Astrocyte (in vitro differentiated cells and primary cell): ENCODE measurements around the gene RPS6KA1. TPM values are rescaled to one million over a fixed set of nuclear protein-coding genes. Genes with fewer than 3 reads are reported as not detected.
A peak's percentile ranks its signal among the peaks of the same experiment; 100 is the strongest.

Source experiments
- DNase-seq: peaks from one replicate; pipeline ENCODE4 v3.0.0-alpha.2; 2010; ENCODE audit warnings: low read depth
- FAIRE-seq: peaks from 2 replicates; lab custom pipeline; 2011; peaks lifted over from hg19 to GRCh38; lab: Jason Lieb, UNC
- H2AFZ ChIP-seq: 2 replicates; pipeline ENCODE4 v1.6.0; 2012; ENCODE audit warnings: low read depth, low read length, inconsistent platforms
- H3K27ac ChIP-seq: 2 replicates; pipeline ENCODE4 v1.5.1; 2011; ENCODE audit warnings: low read depth, low read length, inconsistent platforms
- H3K27me3 ChIP-seq: 2 replicates; pipeline ENCODE4 v1.6.0; 2011; ENCODE audit warnings: low read length, inconsistent platforms; ENCODE audit not compliant: insufficient read depth
- H3K36me3 ChIP-seq: 2 replicates; pipeline ENCODE4 v1.5.1; 2011; ENCODE audit warnings: low read length, inconsistent platforms; ENCODE audit not compliant: insufficient read depth
- H3K4me1 ChIP-seq: 2 replicates; pipeline ENCODE4 v1.5.1; 2011; ENCODE audit warnings: low read length, inconsistent platforms; ENCODE audit not compliant: insufficient read depth
- H3K4me2 ChIP-seq: 2 replicates; pipeline ENCODE4 v1.6.0; 2012; ENCODE audit warnings: low read length, inconsistent platforms
- H3K4me3 ChIP-seq: 2 replicates; pipeline ENCODE4 v1.5.1; 2011; ENCODE audit warnings: low read depth, mild to moderate bottlenecking, low read length, inconsistent platforms; ENCODE audit not compliant: insufficient read depth
- H3K79me2 ChIP-seq: 2 replicates; pipeline ENCODE4 v1.6.0; 2012; ENCODE audit warnings: mild to moderate bottlenecking, low read length, inconsistent platforms; ENCODE audit not compliant: insufficient read depth
- H3K9ac ChIP-seq: 2 replicates; pipeline ENCODE4 v1.6.0; 2012; ENCODE audit warnings: mild to moderate bottlenecking, low read length, inconsistent platforms
- H3K9me3 ChIP-seq: 2 replicates; pipeline ENCODE4 v1.5.1; 2012; ENCODE audit warnings: low read depth, mild to moderate bottlenecking, low read length, inconsistent platforms; ENCODE audit not compliant: insufficient read depth
- H4K20me1 ChIP-seq: 2 replicates; pipeline ENCODE4 v1.6.0; 2012; ENCODE audit warnings: low read length, inconsistent platforms; ENCODE audit not compliant: insufficient read depth
- H3K27ac Mint-ChIP-seq: one replicate; pipeline ENCODE4 v1.8.0; 2021; ENCODE audit warnings: mild to moderate bottlenecking, mixed read lengths; ENCODE audit not compliant: unreplicated experiment
- H3K27me3 Mint-ChIP-seq: one replicate; pipeline ENCODE4 v1.8.0; 2021; ENCODE audit warnings: low read depth, mixed read lengths; ENCODE audit not compliant: unreplicated experiment
- H3K36me3 Mint-ChIP-seq: one replicate; pipeline ENCODE4 v1.8.0; 2021; ENCODE audit warnings: low read depth, mixed read lengths; ENCODE audit not compliant: unreplicated experiment
- H3K4me1 Mint-ChIP-seq: one replicate; pipeline ENCODE4 v1.8.0; 2021; ENCODE audit warnings: low read depth, mixed read lengths; ENCODE audit not compliant: unreplicated experiment
- H3K4me3 Mint-ChIP-seq: one replicate; pipeline ENCODE4 v1.8.0; 2021; ENCODE audit warnings: mild to moderate bottlenecking, moderate library complexity, mixed read lengths; ENCODE audit not compliant: unreplicated experiment
- H3K9me3 Mint-ChIP-seq: one replicate; pipeline ENCODE4 v1.8.0; 2021; ENCODE audit warnings: mild to moderate bottlenecking, mixed read lengths; ENCODE audit not compliant: unreplicated experiment
- EZH2 ChIP-seq: IDR thresholded peaks from 2 replicates; pipeline ENCODE4 v1.6.1; 2012; ENCODE audit warnings: mild to moderate bottlenecking, low read length, inconsistent platforms; ENCODE audit not compliant: insufficient read depth
- total RNA-seq: library from RNA; stranded (reverse); gene quantifications from 2 replicates; pipeline ENCODE4 v1.2.1, GENCODE V29; 2021
- TF ChIP-seq, protein P1 (sequence below): IDR thresholded peaks from 2 replicates; pipeline ENCODE4 v1.5.1; 2011; ENCODE audit warnings: low read depth, mild to moderate bottlenecking, inconsistent platforms, low read length, moderate library complexity; ENCODE audit not compliant: insufficient read depth

Gene RPS6KA1
- total RNA-seq, 1 donor from 2014 or later = 11.8 TPM

DNA sequence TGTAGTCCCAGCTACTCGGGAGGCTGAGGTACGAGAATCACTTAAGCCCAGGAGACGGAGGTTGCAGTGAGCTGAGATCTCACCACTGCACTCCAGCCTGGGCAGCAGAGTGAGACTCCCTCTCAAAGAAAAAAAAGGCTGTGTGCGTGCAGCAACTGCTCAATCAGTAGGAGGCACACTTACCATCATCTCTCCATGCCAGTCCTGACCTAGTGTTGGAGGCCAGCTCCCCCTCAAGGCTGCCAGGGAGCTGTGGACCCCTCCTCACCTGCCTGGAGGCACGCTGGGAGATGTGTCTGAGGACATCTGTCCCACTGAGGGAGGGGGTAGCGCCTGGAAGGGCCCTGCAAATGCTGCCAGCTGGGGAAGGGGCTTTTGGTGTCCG, 11.9 kb downstream of the RPS6KA1 start:
- Mint-ChIP-seq H3K36me3 (peaks cover 4% of the 10 kb centered on the region), H3K4me1 (peaks cover 3% of the 10 kb centered on the region), H3K27ac (no peak overlapping the region), H3K9me3 (no peaks in the 10 kb centered on the region), H3K4me3 (no peak overlapping the region), H3K27me3 (no peaks in the 10 kb centered on the region)
- Histone ChIP-seq H4K20me1 (no peaks in the 10 kb centered on the region), H3K36me3 (no peaks in the 10 kb centered on the region), H2AFZ (peak overlapping the region; percentile 60), H3K4me2 (no peak overlapping the region), H3K4me1 (no peaks in the 10 kb centered on the region), H3K79me2 (no peaks in the 10 kb centered on the region), H3K9ac (no peak overlapping the region), H3K4me3 (no peak overlapping the region), H3K27me3 (no peaks in the 10 kb centered on the region), H3K27ac (no peak overlapping the region), H3K9me3 (no peaks in the 10 kb centered on the region)
- DNase-seq (no peak), FAIRE-seq (no peak)
- TF ChIP-seq, protein P1, sequence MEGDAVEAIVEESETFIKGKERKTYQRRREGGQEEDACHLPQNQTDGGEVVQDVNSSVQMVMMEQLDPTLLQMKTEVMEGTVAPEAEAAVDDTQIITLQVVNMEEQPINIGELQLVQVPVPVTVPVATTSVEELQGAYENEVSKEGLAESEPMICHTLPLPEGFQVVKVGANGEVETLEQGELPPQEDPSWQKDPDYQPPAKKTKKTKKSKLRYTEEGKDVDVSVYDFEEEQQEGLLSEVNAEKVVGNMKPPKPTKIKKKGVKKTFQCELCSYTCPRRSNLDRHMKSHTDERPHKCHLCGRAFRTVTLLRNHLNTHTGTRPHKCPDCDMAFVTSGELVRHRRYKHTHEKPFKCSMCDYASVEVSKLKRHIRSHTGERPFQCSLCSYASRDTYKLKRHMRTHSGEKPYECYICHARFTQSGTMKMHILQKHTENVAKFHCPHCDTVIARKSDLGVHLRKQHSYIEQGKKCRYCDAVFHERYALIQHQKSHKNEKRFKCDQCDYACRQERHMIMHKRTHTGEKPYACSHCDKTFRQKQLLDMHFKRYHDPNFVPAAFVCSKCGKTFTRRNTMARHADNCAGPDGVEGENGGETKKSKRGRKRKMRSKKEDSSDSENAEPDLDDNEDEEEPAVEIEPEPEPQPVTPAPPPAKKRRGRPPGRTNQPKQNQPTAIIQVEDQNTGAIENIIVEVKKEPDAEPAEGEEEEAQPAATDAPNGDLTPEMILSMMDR = no peak
- TF ChIP-seq EZH2 = no peak

DNA sequence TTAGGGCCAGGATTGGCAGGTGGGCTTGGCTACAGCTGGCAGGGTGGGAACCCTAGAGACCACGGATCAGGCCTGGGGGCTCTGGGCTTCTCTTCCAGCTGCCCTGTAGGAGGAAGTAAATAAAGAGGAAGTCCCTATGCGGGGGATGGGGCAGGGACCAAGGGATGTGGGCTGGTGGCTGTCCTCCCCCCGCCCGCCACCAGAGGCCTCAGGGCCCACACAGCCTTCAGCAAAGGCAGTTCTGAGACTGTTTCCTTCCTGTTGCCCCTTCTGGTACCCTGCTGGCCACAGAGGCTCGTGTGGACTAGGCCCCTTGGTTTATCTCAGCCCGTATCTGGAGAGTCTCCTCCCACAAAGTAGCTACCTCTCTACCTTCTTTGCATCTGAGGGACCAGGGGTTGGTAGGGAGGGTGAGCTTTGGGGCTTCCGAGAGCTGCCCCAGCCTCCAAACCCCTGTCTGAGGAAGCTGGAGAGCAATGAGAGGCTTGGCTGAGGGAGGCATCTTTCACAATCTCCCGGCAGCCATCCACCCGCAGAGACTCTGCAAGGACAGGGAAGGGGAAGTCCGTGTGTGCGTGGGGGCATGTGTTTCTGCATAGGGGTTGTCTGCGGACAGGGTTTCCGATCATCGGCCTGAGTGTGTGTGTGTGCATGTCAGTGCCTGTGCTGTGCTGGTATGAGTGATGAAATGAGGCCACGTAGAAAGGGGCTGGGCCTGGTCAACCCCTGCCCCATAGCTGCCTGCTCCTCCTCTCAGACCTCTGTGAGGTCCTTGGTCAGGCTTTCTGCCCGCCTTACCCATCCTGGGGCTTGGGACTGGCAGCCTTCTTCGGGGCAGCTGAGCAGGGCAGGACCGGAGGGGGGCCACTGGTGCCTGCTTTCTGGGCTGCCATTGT, 12.5 kb downstream of the RPS6KA1 start:
- Histone ChIP-seq H3K9me3 (no peaks in the 10 kb centered on the region), H2AFZ (peak overlapping the region; percentile 60), H3K79me2 (no peaks in the 10 kb centered on the region), H3K36me3 (no peaks in the 10 kb centered on the region), H3K4me3 (no peak overlapping the region), H3K4me2 (no peak overlapping the region), H4K20me1 (no peaks in the 10 kb centered on the region), H3K4me1 (no peaks in the 10 kb centered on the region), H3K27me3 (no peaks in the 10 kb centered on the region), H3K9ac (no peak overlapping the region), H3K27ac (no peak overlapping the region)
- H3K9me3 Mint-ChIP-seq = no peaks in the 10 kb centered on the region
- no peak for DNase-seq
- TF ChIP-seq EZH2 = no peak
- TF ChIP-seq, protein P1 = no peak
- H3K4me3 Mint-ChIP-seq = no peak overlapping the region
- H3K36me3 Mint-ChIP-seq = peaks cover 7% of the 10 kb centered on the region
- no peak overlapping the region for H3K27ac Mint-ChIP-seq
- peaks cover 3% of the 10 kb centered on the region for H3K4me1 Mint-ChIP-seq
- H3K27me3 Mint-ChIP-seq = no peaks in the 10 kb centered on the region
- FAIRE-seq = no peak
